Mesothelial cell of epicardium (in vitro differentiated cells): Measurements from ENCODE around the gene SYNE2. TPM values are rescaled to one million over a fixed set of nuclear protein-coding genes. Genes with fewer than 3 reads are reported as not detected.

ENCODE experiments used
- DNase-seq, 2 experiments: peaks; one replicate each; pipeline ENCODE4 v3.0.0; 2021; ENCODE audit warnings: low spot score in 2 of 2; ENCODE audit not compliant: unreplicated experiment in 2 of 2
- H3K27ac Mint-ChIP-seq: 2 replicates; pipeline ENCODE4 v1.8.0; 2021; ENCODE audit warnings: mixed read lengths
- H3K27me3 Mint-ChIP-seq: 2 replicates; pipeline ENCODE4 v1.8.0; 2021; ENCODE audit warnings: low read depth, mixed read lengths
- H3K36me3 Mint-ChIP-seq: 2 replicates; pipeline ENCODE4 v1.8.0; 2021; ENCODE audit warnings: mixed read lengths
- H3K4me1 Mint-ChIP-seq: 2 replicates; pipeline ENCODE4 v1.8.0; 2021; ENCODE audit warnings: mixed read lengths
- H3K4me3 Mint-ChIP-seq: 2 replicates; pipeline ENCODE4 v1.8.0; 2021; ENCODE audit warnings: mild to moderate bottlenecking, moderate library complexity, mixed read lengths
- H3K9me3 Mint-ChIP-seq: 2 replicates; pipeline ENCODE4 v1.8.0; 2021; ENCODE audit warnings: mixed read lengths
- CTCF ChIP-seq: fragments of 200-600 bp; sonication (generic); IDR thresholded peaks from one replicate; pipeline ENCODE4 v1.5.0; 2021; ENCODE audit warnings: antibody characterized with exemption; ENCODE audit not compliant: unreplicated experiment
- total RNA-seq: library from RNA; stranded (reverse); gene quantifications from 3 replicates; pipeline ENCODE4 v1.2.1, GENCODE V29; 2021

Gene SYNE2
- total RNA-seq, 1 donor from 2014 or later, result 87.1 TPM

DNA sequence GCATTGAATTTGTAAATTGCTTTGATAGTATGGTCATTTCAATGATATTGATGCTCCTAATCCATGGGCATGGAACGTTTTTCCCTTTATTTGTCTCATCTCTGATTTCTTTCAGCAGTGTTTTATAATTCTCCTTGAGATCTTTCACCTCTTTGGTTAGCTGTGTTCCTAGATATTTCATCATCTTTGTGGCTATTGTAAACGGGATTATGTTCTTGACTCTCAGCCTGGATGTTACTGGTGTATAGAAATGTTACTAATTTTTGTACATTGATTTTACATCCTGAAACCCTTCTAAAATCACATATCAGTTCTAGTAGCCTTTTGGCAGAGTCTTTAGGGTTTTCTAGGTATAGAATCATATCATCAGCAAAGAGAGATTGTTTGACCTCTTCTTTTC is 52.6 kb downstream of the SYNE2 start:
- no peaks in the 10 kb centered on the region for H3K27me3 Mint-ChIP-seq
- no peak overlapping the region for H3K4me3 Mint-ChIP-seq
- no peak for DNase-seq
- H3K36me3 Mint-ChIP-seq, result peaks cover 14% of the 10 kb centered on the region
- TF ChIP-seq CTCF, result no peak
- peaks cover 21% of the 10 kb centered on the region for H3K4me1 Mint-ChIP-seq
- no peak overlapping the region for H3K27ac Mint-ChIP-seq
- H3K9me3 Mint-ChIP-seq, result peaks cover 22% of the 10 kb centered on the region

- DNase-seq, result no peak
- H3K27me3 Mint-ChIP-seq, result no peaks in the 10 kb centered on the region
- H3K27ac Mint-ChIP-seq, result no peak overlapping the region
- no peak overlapping the region for H3K4me3 Mint-ChIP-seq
- peaks cover 21% of the 10 kb centered on the region for H3K4me1 Mint-ChIP-seq
- peaks cover 14% of the 10 kb centered on the region for H3K36me3 Mint-ChIP-seq
- peaks cover 22% of the 10 kb centered on the region for H3K9me3 Mint-ChIP-seq
- TF ChIP-seq CTCF, result no peak
These were observed 56.0 kb downstream of the SYNE2 start for GRCh38 chr14:63908667-63909264.

DNA sequence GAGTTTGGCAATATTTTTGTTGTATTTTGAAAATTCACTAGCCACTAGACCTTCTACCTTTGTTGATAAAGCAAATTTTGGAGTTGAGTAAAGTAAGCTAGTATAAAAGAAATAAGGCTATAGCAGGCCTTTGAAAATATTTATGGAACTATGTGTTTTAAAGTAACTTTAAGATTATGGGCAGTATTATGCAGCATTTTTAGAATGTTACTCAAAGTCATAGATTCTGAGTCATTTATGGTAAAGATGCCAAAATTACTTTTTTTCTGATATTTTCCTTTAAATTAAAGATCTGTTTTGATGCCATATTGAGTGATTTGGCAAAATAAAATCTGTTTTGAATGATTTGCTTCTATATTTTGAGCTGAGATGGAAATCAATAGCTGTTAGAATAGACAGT is 57.2 kb downstream of the SYNE2 start:
- peaks cover 23% of the 10 kb centered on the region for H3K4me1 Mint-ChIP-seq

DNA sequence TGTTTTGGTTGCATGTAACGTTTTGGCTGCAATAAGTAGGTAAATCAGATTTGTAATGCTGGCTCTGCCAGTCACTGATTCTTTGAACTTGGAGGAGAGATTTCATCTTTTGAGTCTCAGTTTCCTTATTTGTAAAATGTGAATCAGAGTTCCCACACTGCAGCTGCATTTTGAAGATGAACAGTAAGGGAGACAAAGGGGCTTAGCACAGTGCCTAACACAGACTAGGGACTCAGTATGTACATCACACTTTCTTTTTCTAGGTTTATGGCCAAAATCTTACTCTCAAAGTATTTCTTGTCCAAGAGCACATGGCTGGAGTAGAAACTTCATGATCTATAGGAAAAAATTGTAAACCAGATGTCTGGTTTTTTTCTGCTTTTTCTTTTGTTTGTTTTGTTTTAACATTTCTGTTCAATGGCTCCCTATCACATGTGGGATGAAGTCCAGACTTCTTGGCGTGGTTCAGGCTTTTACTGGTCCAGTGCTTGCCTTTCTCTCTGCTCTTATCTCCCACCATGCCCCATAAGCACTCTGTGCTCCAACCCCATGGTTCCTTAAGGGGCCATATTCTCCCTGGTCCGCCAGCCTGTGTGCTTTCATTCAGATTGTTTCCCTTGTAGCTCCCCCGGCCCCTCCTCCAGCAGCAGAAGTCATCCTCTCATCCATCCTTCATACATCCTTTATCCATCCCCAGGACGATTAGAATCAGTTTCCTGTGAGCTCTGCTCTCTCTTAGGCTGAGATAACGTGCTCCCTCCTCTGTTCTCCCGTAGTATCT is 58.0 kb downstream of the SYNE2 start:
- no peak overlapping the region for H3K4me3 Mint-ChIP-seq
- H3K4me1 Mint-ChIP-seq, result peaks cover 23% of the 10 kb centered on the region
- no peaks in the 10 kb centered on the region for H3K27me3 Mint-ChIP-seq
- peak overlapping the region; percentile 54 for H3K27ac Mint-ChIP-seq
- peaks cover 5% of the 10 kb centered on the region for H3K9me3 Mint-ChIP-seq
- DNase-seq, result no peak
- TF ChIP-seq CTCF, result no peak
- no peaks in the 10 kb centered on the region for H3K36me3 Mint-ChIP-seq

More for the DNA sequence above, 57.2 kb downstream of the SYNE2 start:
- TF ChIP-seq CTCF, result no peak
- Mint-ChIP-seq H3K27me3 (no peaks in the 10 kb centered on the region), H3K4me3 (no peak overlapping the region), H3K27ac (no peak overlapping the region), H3K36me3 (peaks cover 5% of the 10 kb centered on the region), H3K9me3 (peaks cover 13% of the 10 kb centered on the region)
- no peak for DNase-seq

GRCh38 chr14:63911404-63911803 is 58.6 kb downstream of the SYNE2 start:
- Mint-ChIP-seq H3K27ac (no peak overlapping the region), H3K36me3 (no peaks in the 10 kb centered on the region), H3K4me3 (no peak overlapping the region), H3K9me3 (no peaks in the 10 kb centered on the region), H3K4me1 (peaks cover 23% of the 10 kb centered on the region), H3K27me3 (no peaks in the 10 kb centered on the region)
- DNase-seq, result no peak
- TF ChIP-seq CTCF, result no peak
